ENCODE results near the gene NRP2.

- TF ChIP-seq EP300 (IDR thresholded peaks at IDR 0.05; ENCODE audit: low read depth in 2 of 2, low read length in 2 of 2) (no peak), EP300 (CRISPR knock-in tag; IDR thresholded peaks at IDR 0.05; ENCODE audit: borderline replicate concordance) (no peak), JARID2 (CRISPR knock-in tag; IDR thresholded peaks at IDR 0.05; ENCODE audit: insufficient replicate concordance) (no peak), PLSCR1 (CRISPR knock-in tag; IDR thresholded peaks at IDR 0.05; ENCODE audit: borderline replicate concordance) (no peak), ZNF383 (CRISPR knock-in tag; IDR thresholded peaks at IDR 0.05; ENCODE audit: borderline replicate concordance) (no peak)
These were observed 73.6 kb downstream of the NRP2 start for GRCh38 chr2:205755923-205756322.
